ENCODE data around the gene SUN3. TPM values are rescaled to one million over a fixed set of nuclear protein-coding genes. Genes with fewer than 3 reads are reported as not detected.

SUN3 gene
- total and polyA plus RNA-seq, 2 of the 13 experiments (the other 11 are each of a cell fraction or from before 2014, with no cell fraction given) = not detected

- BruUV-seq (replicated peaks) = no TSS peak
- H2AFZ ChIP-seq (ENCODE audit: low read length) = no peak overlapping the region
- no peaks in the 10 kb centered on the region for H3K4me1 ChIP-seq (ENCODE audit: insufficient read depth, low read length)
- POLR2A ChIA-PET = no interaction called here
- ATAC-seq = no peak
- intact Hi-C loops (cut with micrococcal nuclease; ENCODE audit: unreplicated experiment) (no loop called here), in situ Hi-C loops (cut with HindIII; ENCODE audit: extremely low pct_ligation_motif_present, low pct_unique_long_range_greater_than_20kb) (no loop called here)
- no peak overlapping the region for H3K4me3 ChIP-seq (replicated peaks in 1 of 3; ENCODE audit: insufficient read depth in 1 of 3, low read depth in 2 of 3, low read length in 3 of 3)
- H3K9ac ChIP-seq (ENCODE audit: insufficient read depth, low read depth, low read length) = no peak overlapping the region
- no peaks in the 10 kb centered on the region for H4K20me1 ChIP-seq (ENCODE audit: insufficient read depth, low read length)
- no peak for DNase-seq (ENCODE audit: low spot score)
- H3K9me3 ChIP-seq (ENCODE audit: low read length) = no peaks in the 10 kb centered on the region
- H3K4me2 ChIP-seq (ENCODE audit: low read depth, low read length) = no peak overlapping the region
- CTCF ChIA-PET (ENCODE audit: low intra/inter-chr PET ratio, low total read pairs) = no interaction called here
- TF ChIP-seq ZNF350 (CRISPR knock-in tag; IDR thresholded peaks at IDR 0.05; ENCODE audit: borderline replicate concordance, low read depth) (no peak), DBP (CRISPR knock-in tag; IDR thresholded peaks at IDR 0.05; ENCODE audit: not compliant biosample characterization) (no peak), WIZ (CRISPR knock-in tag; IDR thresholded peaks at IDR 0.05) (no peak), HNF4A (CRISPR knock-in tag; IDR thresholded peaks at IDR 0.05) (no peak), GABPB1 (CRISPR knock-in tag; IDR thresholded peaks at IDR 0.05) (no peak), NFAT5 (CRISPR knock-in tag; IDR thresholded peaks at IDR 0.05) (no peak), ZNF513 (CRISPR knock-in tag; conservative IDR thresholded peaks at IDR 0.05) (no peak), ETV5 (CRISPR knock-in tag; IDR thresholded peaks at IDR 0.05; ENCODE audit: borderline replicate concordance) (no peak), ZSCAN22 (CRISPR knock-in tag; IDR thresholded peaks at IDR 0.05) (no peak), HDAC2 (CRISPR knock-in tag; IDR thresholded peaks at IDR 0.05) (no peak), ATF4 (CRISPR knock-in tag; IDR thresholded peaks at IDR 0.05) (no peak), ZMYM3 (CRISPR knock-in tag; IDR thresholded peaks at IDR 0.05) (no peak), ZFP41 (CRISPR knock-in tag; IDR thresholded peaks at IDR 0.05; ENCODE audit: borderline replicate concordance) (no peak), ZNF33B (CRISPR knock-in tag; IDR thresholded peaks at IDR 0.05) (no peak), STAT5B (CRISPR knock-in tag; IDR thresholded peaks at IDR 0.05) (no peak), SRY (CRISPR knock-in tag; IDR thresholded peaks at IDR 0.05) (no peak)
- H3K36me3 ChIP-seq (replicated peaks in 1 of 2; ENCODE audit: control insufficient read depth in 1 of 2, insufficient read depth in 2 of 2, low read length in 2 of 2) = peaks cover 25 to 70% of the 10 kb centered on the region in 2 experiments
- WGBS (ENCODE audit: low lambda C conversion rate) = 98% methylated on average over 5 of the region's 5 CpGs
- no peaks in the 10 kb centered on the region for H3K79me2 ChIP-seq (ENCODE audit: insufficient read depth, low read length)
- no peak for FAIRE-seq
- no peaks in the 10 kb centered on the region for H3K27me3 ChIP-seq (ENCODE audit: control insufficient read depth in 1 of 2, insufficient read depth in 2 of 2, low read length in 2 of 2)
- H3K27ac ChIP-seq (ENCODE audit: extremely low read length, insufficient read depth, low read length) = no peak overlapping the region
These were observed 61.8 kb downstream of the SUN3 start for GRCh38 chr7:47967123-47967522.

All from HepG2 (cell line).